HEK293 (cell line): ENCODE data around the gene PTPRN2.

Experiments
- TF ChIP-seq, protein P1 (sequence below): fragments of 450-650 bp; formaldehyde crosslinking; IDR thresholded peaks from 2 replicates; pipeline ENCODE4 v1.5.1; 2016; ENCODE audit warnings: missing biosample characterization, missing genetic modification characterization
- TF ChIP-seq, protein P2 (sequence below): fragments of 450-650 bp; formaldehyde crosslinking; conservative IDR thresholded peaks from 2 replicates; pipeline ENCODE4 v1.5.1; 2016; ENCODE audit warnings: low read depth, missing biosample characterization, missing genetic modification characterization

DNA sequence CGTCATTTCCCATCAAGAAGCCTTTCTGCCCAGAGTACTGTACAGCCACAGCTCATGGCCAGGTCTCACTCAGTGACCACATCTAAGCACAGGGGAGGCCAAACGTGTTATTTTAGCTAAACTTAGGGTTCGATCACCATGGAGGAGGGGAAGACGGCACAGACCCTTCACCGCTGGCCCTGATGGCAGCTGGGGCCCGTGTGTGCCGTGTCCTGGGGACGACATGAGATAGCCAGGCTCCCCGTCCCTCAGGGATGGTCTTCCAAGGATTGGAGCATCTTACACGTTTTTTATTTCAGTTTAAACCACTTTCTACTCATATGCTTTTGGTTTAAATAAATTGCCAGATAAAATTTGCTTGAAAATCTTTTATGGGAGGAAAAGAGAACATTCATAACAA lies 737.9 kb downstream of the PTPRN2 start:
- TF ChIP-seq, protein P1, sequence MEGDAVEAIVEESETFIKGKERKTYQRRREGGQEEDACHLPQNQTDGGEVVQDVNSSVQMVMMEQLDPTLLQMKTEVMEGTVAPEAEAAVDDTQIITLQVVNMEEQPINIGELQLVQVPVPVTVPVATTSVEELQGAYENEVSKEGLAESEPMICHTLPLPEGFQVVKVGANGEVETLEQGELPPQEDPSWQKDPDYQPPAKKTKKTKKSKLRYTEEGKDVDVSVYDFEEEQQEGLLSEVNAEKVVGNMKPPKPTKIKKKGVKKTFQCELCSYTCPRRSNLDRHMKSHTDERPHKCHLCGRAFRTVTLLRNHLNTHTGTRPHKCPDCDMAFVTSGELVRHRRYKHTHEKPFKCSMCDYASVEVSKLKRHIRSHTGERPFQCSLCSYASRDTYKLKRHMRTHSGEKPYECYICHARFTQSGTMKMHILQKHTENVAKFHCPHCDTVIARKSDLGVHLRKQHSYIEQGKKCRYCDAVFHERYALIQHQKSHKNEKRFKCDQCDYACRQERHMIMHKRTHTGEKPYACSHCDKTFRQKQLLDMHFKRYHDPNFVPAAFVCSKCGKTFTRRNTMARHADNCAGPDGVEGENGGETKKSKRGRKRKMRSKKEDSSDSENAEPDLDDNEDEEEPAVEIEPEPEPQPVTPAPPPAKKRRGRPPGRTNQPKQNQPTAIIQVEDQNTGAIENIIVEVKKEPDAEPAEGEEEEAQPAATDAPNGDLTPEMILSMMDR (tag by site-specific recombination): no peak
- TF ChIP-seq, protein P2, sequence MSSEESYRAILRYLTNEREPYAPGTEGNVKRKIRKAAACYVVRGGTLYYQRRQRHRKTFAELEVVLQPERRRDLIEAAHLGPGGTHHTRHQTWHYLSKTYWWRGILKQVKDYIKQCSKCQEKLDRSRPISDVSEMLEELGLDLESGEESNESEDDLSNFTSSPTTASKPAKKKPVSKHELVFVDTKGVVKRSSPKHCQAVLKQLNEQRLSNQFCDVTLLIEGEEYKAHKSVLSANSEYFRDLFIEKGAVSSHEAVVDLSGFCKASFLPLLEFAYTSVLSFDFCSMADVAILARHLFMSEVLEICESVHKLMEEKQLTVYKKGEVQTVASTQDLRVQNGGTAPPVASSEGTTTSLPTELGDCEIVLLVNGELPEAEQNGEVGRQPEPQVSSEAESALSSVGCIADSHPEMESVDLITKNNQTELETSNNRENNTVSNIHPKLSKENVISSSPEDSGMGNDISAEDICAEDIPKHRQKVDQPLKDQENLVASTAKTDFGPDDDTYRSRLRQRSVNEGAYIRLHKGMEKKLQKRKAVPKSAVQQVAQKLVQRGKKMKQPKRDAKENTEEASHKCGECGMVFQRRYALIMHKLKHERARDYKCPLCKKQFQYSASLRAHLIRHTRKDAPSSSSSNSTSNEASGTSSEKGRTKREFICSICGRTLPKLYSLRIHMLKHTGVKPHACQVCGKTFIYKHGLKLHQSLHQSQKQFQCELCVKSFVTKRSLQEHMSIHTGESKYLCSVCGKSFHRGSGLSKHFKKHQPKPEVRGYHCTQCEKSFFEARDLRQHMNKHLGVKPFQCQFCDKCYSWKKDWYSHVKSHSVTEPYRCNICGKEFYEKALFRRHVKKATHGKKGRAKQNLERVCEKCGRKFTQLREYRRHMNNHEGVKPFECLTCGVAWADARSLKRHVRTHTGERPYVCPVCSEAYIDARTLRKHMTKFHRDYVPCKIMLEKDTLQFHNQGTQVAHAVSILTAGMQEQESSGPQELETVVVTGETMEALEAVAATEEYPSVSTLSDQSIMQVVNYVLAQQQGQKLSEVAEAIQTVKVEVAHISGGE (tag by site-specific recombination): no peak
